IPS DF 19.7 (cell line): Measurements from ENCODE around the gene IST1.

Experiments
- DNase-seq: peaks from one replicate; pipeline ENCODE4 v3.0.0-alpha.2; 2013; ENCODE audit warnings: low read depth, low spot score

The IST1 gene

GRCh38 chr16:71963125-71963875 is 68.0 kb downstream of the IST1 start:
- no peak for DNase-seq

GRCh38 chr16:71965223-71965622 is 69.9 kb downstream of the IST1 start:
- DNase-seq, result no peak

DNA sequence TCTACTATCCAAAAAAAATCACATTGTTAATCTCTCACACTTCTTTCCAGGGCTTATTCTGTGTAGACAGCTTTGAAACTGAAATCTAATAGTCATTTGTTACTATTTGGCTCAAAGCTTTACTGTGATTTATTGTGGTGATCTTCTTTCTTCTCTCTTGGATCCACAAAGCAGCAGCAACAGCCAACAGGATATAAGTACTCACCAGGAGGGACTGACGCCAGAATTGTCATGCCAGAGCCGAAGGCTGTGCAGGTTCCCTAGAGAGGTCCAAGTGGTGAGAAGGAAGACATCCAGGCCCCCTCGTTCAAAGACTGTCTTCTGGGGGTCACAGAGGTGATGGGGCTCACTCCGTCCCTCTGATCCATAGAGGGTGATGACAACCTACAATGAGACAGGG is 71.6 kb downstream of the IST1 start:
- no peak for DNase-seq

DNA sequence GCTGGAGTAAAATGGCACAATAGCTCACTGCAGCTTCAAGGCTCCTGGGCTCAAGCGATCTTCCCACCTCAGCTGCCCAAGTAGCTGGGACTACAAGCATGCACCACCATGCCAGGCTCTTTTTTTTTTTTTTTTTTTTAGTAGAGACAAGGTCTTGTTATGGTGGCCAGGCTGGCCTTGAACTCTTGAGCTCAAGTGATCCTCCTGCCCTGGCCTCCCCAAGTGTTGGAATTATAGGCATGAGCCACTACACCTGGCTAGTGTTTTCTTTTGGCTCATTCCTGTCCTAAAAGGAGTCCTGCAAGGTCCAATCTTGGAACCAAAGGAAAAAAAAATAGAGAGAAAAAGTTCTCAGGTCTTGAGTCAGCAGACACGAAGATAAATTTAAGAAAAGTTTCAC is 74.0 kb downstream of the IST1 start:
- no peak for DNase-seq

GRCh38 chr16:71971571-71971970 is 76.2 kb downstream of the IST1 start:
- no peak for DNase-seq

DNA sequence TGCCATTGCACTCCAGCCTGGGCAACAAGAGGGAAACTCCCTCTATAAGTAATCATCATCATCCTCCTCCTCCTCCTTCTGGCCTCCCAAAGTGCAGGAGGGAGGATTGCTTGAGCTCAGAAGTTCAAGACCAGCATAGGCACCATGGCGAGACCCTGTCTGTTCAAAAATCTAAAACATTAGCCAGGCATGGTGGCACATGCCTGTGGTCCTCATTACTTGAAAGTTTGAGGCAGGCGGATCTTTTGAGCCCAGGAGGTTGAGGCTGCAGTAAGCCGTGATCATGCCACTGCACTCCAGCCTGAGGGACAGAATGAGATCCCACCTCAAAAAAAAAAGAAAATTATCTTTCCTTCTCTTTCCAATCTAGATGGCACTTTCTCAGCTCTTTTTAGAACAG is 77.0 kb downstream of the IST1 start:
- no peak for DNase-seq

DNA sequence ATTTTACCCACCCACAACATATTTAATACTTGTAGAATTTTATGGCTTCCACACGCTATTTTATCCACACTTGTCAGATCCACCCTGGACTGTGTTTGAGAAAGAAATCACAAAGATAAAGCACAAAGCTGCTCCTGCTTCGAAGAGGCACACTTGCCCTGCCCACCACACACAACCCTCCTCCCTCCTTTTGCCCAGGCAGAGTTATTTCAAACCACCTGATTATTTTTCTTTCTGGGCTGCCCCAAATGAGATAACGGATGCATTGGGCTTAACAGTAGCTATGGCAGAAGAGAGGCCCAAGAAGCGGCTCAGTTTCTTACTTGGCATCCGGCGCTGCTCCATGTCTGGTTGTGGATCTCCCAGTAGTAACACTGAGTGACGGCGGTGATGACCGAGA is 77.7 kb downstream of the IST1 start:
- DNase-seq, result no peak

- no peak for DNase-seq
Observed at GRCh38 chr16:71974068-71974818, 78.9 kb downstream of the IST1 start.
